Posterior vena cava (tissue), 2 donors: Measurements from ENCODE around the gene CFAP410. TPM values are rescaled to one million over a fixed set of nuclear protein-coding genes. Genes with fewer than 3 reads are reported as not detected.
"Not testable (repeated sequence)": the region's sequence is repeated elsewhere in the genome, so short reads cannot be mapped to it uniquely, and the experiment has no call there.

Source experiments
- DNase-seq: peaks from one replicate; pipeline ENCODE4 v3.0.0-alpha.2; 2020; ENCODE audit warnings: low spot score
- intact Hi-C, 2 donors: fragments of 100-400 bp; cut with DNase I; formaldehyde crosslinking; loops; one replicate each; pipeline versions ENCODE4 v1.14.1 to v1.14.2; 2022 to 2023
- total RNA-seq, 2 donors: library from RNA; stranded (reverse); fragmentation: NEBNext Ultra II Directional; extraction: Animal tissue kit (Norgen Biotek cat#: 25700); gene quantifications; one replicate each; pipeline ENCODE4 v1.2.1, GENCODE V29; 2021
- donor health status: DM: yes; HTN: yes; CAD: no.
- donor health status: DM: yes; HTN: yes; CAD: no.

Gene CFAP410
- total RNA-seq, 2 donors from 2014 or later = 18.1 to 18.8 TPM

- DNase-seq = no peak
- intact Hi-C loops = loop anchor here in 1 of 2 donors (10.0 kb wide), 1 partner anchor 51 kb away; no protein-coding TSS in a partner anchor
Measured at GRCh38 chr21:44354001-44354405, 14.8 kb upstream of the CFAP410 start.

DNA sequence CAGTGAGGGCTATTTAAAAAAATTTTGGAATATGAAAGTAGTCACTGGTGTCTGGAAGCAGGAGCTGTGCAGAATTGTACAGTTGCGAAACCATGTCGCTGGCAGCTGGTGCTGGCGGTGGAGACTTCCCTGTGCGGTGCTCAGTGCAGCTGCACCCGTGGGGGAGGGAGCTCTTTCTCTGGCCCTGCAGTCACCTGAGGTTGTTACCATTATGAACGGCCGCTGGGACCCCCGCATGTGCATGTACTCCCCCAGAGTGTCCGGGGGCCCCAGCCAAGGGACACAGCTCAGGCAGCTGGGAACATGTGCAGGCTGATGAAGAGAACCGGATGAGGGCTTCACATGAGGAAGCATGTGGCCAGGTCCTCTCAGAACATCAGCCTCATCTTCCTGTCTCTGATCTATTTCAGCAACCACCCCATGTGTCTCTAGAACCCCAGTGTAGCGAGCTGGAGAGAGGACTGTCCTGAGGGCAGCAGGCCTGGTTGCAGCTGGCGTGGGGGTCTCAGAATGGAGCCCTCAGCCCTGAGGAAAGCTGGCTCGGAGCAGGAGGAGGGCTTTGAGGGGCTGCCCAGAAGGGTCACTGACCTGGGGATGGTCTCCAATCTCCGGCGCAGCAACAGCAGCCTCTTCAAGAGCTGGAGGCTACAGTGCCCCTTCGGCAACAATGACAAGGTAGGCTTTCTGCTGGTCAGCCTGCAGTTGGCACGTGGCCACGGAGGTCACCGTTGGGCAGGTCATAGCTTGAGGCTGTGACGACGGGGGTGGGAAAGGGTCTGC is 14.2 kb upstream of the CFAP410 start, which contains the start of gene TRPM2:
TRPM2 (plus strand) TSS at position 431 of the 780 bp plus-strand sequence; CDS start at position 511, 80 bp downstream.
- intact Hi-C loops = loop anchor here in 1 of 2 donors (10.0 kb wide), 1 partner anchor 51 kb away; no protein-coding TSS in a partner anchor
- peak; percentile 92 for DNase-seq

DNA sequence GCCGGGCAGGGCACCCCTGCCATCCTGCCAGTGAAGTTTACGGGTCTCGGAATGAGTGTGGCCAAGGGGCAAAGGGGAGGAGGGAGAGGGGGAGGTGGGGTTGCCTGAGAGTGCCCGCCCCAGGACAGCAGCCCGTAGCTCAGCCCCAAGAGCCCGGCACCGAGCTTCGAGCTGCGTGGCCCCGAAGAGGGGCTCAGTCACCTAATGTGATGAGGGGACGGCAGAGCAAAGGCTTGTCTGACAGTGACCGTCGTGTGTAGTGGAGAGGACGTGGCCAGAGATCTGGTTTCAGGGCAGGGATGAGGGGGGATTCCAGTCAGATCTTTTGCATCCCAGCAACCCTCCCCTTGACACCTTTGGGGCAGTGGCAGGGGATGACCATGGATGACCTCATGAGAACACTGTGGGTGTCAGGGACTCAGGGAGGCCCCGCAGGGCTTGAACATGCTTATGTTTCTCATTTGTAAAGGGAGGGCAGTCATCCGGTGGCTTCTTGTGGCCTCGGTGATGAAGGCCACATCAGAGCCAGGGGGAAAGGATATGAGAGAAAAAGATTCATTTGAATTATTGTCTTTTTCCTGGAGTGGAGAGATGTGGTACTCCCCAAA is 13.2 kb upstream of the CFAP410 start:
- DNase-seq = peak; percentile 68
- intact Hi-C loops = loop anchor here in 1 of 2 donors (10.0 kb wide), 1 partner anchor 52 kb away; no protein-coding TSS in a partner anchor

- peak; percentile 75 for DNase-seq
- intact Hi-C loops = loop anchor here in 1 of 2 donors (10.0 kb wide), 1 partner anchor 53 kb away; no protein-coding TSS in a partner anchor
Measured at GRCh38 chr21:44351535-44352252, 12.5 kb upstream of the CFAP410 start.

GRCh38 chr21:44350773-44351481 is 11.7 kb upstream of the CFAP410 start:
- DNase-seq = peak; percentile 79
- intact Hi-C loops = loop anchor here in 1 of 2 donors (10.0 kb wide), 1 partner anchor 54 kb away; no protein-coding TSS in a partner anchor

DNA sequence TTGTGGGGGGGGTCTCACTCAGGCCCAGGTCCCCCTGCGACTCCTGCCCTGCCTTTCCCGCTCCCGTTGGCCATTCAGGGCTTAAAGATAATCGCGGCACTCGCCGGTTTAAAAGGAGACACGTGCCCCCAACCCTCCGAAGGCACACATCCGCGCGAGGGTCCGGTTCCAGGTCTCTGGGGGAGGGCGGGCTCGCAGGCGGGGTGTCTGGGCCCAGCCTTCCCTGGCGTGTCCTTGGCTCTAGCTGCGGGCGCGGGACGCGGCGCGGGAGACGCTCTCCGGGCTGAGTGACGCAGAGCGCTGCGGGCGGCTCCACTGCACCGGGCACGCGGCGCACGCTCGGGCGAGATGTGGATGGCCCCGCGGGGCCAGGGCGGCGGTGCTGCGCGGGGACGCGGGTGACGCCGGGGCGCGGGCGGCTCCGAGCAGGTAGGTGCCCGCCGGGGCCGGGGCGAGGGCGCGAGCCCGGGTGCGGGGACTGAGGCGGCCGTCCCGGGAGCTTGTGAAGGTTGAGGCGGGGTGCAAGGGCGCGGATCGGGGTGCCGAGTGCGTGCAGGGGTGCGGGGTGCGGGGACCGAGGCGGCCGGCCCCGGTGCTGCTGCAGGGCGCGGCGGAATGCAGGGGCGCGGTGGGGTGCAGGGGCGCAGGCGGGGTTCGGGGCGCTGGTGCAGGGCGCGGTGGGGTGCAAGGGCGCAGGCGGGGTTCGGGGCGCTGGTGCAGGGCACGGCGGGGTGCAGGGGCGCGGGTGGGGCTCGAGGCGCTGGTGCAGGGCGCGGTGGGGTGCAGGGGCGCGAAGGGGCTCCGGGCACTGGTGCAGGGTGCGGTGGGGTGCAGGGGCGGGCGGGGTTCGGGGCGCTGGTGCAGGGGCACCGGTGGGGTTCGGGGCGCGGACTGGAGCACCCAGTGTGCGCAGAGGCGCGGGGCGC is 10.9 kb upstream of the CFAP410 start:
- peak; percentile 81 for DNase-seq
- intact Hi-C loops = loop anchor here in 1 of 2 donors (10.0 kb wide), 1 partner anchor 55 kb away; no protein-coding TSS in a partner anchor

DNA sequence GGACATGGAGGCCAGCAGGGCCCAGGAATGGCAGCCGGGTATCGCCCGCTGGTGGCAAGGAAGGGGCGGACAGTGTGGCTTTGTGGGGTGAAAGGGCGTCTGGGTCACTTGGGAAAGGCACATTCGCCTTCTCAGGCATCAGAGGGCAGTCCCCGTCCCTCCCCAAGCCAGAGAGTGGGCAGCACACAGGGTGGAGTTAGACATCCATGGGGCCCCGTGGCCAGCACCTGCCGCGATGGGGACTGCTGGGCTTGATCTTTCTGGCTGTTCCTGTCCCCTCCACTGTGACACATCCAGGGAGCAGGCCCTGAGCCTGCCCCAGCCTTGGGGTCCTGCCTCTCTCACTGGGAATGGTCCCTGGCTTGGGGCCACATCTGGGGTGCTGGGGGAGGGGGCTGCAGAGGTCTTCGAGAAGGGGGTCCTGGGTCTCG is 10.2 kb upstream of the CFAP410 start:
- DNase-seq = no peak
- intact Hi-C loops = no loop called here

DNA sequence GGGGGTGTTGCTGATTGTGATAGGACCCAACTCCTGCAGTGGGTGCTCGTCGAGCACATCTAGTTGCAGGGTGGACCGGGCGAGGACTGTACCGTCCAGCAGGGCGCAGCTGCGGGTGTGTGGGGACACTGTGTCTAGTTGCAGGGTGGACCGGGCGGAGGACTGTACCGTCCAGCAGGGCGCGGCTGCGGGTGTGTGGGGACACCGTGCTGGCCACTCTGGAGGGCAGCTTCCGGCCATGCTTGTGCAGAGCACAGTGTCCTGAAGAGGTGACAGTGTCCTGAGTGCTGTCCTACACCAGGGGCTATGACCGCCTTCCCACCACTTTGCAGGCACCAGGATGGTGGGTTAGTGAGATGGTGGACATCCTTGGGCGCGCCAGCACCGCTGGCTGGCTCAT is 9.7 kb upstream of the CFAP410 start:
- DNase-seq = no peak
- intact Hi-C loops = no loop called here

- intact Hi-C loops = loop anchor here in 1 of 2 donors (2.0 kb wide), 1 partner anchor 457 kb away; no protein-coding TSS in a partner anchor
- no peak for DNase-seq
Measured at GRCh38 chr21:44347911-44348451, 8.8 kb upstream of the CFAP410 start.

- intact Hi-C loops = no loop called here
- no peak for DNase-seq
Measured at GRCh38 chr21:44345495-44345894, 6.3 kb upstream of the CFAP410 start.

- intact Hi-C loops = no loop called here
- DNase-seq = no peak
Measured at GRCh38 chr21:44344541-44345183, 5.5 kb upstream of the CFAP410 start.

- intact Hi-C loops, DNase-seq: not testable (repeated sequence)
Measured at GRCh38 chr21:44342981-44343380, 3.8 kb upstream of the CFAP410 start.

DNA sequence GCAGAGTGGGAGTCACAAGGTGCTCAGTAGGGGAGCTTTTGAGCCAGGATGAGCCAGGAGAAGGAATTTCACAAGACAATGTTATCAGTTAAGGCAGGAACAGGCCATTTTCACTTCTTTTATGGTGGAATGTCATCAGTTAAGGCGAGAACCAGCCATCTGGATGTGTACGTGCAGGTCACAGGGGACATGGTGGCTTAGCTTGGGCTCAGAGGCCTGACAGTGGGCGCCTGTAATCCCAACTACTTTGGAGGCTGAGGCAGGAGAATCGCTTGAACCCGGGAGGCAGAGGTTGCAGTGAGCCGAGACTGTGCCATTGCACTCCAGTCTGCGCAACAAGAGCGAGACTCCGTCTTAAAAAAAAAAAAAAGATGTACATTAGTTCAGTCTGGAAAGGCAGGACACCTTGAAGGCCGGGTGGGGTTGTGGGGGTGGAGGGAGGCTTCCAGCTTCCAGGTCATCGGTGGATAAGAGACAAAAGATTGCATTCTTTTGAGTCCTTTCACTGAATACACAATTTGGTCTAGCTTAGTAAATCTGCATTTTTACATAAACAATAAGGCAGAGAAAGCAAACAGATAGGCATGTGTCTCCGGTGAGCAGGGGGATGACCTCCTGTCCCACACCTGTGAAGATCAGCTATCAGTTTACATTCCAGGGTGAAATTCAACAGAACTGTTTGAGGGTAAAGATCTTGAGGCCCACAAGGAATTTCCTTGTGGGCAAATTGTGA is 2.7 kb upstream of the CFAP410 start:
- DNase-seq, intact Hi-C loops: not testable (repeated sequence)

GRCh38 chr21:44337941-44338895 is 972 bp downstream of the CFAP410 start:
- intact Hi-C loops = no loop called here
- DNase-seq = no peak

- intact Hi-C loops = no loop called here
- DNase-seq = no peak
Measured at GRCh38 chr21:44337449-44337848, 1.7 kb downstream of the CFAP410 start.
